Heart right ventricle (tissue), 16 donors: ENCODE results near the gene DIP2C. TPM values are rescaled to one million over a fixed set of nuclear protein-coding genes. Genes with fewer than 3 reads are reported as not detected.

Experiments used
- ATAC-seq, 8 donors: fragments of 200-7000 bp; cut with Tn5 transposase; one replicate each; pipeline ENCODE4 v1.9.1; 2020; ENCODE audit warnings: mild to moderate bottlenecking in 8 of 8, moderate library complexity in 8 of 8, moderate number of reproducible peaks in 1 of 8
- DNase-seq, 2 donors: peaks; one replicate each; pipeline ENCODE4 v3.0.0-alpha.2; 2020
- H3K27ac ChIP-seq, 10 donors: fragments of 200-600 bp; sonication (generic) in 2 of 10; one replicate each; pipeline versions ENCODE4 v1.5.0 to v1.8.0; 2020 to 2022; ENCODE audit warnings: mild to moderate bottlenecking in 3 of 10
- H3K27me3 ChIP-seq, 7 donors: fragments of 200-600 bp; one replicate each; pipeline ENCODE4 v1.8.0; 2021 to 2022; ENCODE audit warnings: mild to moderate bottlenecking in 2 of 7
- H3K36me3 ChIP-seq, 9 donors: fragments of 200-600 bp; sonication (generic) in 1 of 9; one replicate each; pipeline versions ENCODE4 v1.5.0 to v1.8.0; 2020 to 2022; ENCODE audit warnings: mild to moderate bottlenecking in 2 of 9
- H3K4me1 ChIP-seq, 9 donors: fragments of 200-600 bp; sonication (generic) in 1 of 9; one replicate each; pipeline versions ENCODE4 v1.5.0 to v1.8.0; 2020 to 2022; ENCODE audit warnings: mild to moderate bottlenecking in 4 of 9
- H3K4me3 ChIP-seq, 10 donors: fragments of 200-600 bp; sonication (generic) in 2 of 10; one replicate each; pipeline versions ENCODE4 v1.5.0 to v1.8.0; 2020 to 2022; ENCODE audit warnings: mild to moderate bottlenecking in 7 of 10, moderate library complexity in 2 of 10
- H3K9me3 ChIP-seq, 11 donors: fragments of 200-600 bp in 10 of 11; sonication (generic) in 2 of 11; one replicate each; pipeline versions ENCODE4 v1.5.0 to v1.8.0; 2013 to 2022; ENCODE audit warnings: mild to moderate bottlenecking in 2 of 11, control low read depth in 1 of 11, moderate library complexity in 1 of 11
- WGBS, 2 donors: extraction: QIAGEN DNeasy Blood & Tissue Kit; methylation state at CpG; one replicate each; pipeline ENCODE4 v1.1.7; 2013; ENCODE audit warnings: inconsistent platforms in 1 of 2; 5-methylcytosine and 5-hydroxymethylcytosine counted together
- intact Hi-C, 10 donors: fragments of 100-400 bp; cut with DNase I; formaldehyde crosslinking; loops; one replicate each; pipeline versions ENCODE4 v1.11.1 to v1.14.2; 2022
- polyA plus RNA-seq, 2 donors: library from polyadenylated mRNA; stranded (reverse); fragments of 200-250 nt; gene quantifications; one replicate each; pipeline ENCODE4 v1.2.3, GENCODE V29; 2013
- total RNA-seq, 10 donors: library from RNA; stranded (reverse); fragmentation: NEBNext Ultra II Directional in 3 of 10; extraction: Animal tissue kit (Norgen Biotek cat#: 25700) in 3 of 10; gene quantifications; one replicate each; pipeline versions ENCODE4 v1.2.1 to v1.2.4, GENCODE V29; 2021 to 2023
- TF ChIP-seq, protein P1 (sequence below), 9 donors: fragments of 200-600 bp; sonication (generic) in 2 of 9; IDR thresholded peaks; one replicate each; pipeline versions ENCODE4 v1.5.0 to v1.8.0; 2021 to 2022; ENCODE audit warnings: antibody characterized with exemption in 9 of 9, mild to moderate bottlenecking in 5 of 9, moderate library complexity in 1 of 9
- donor health status: Arrhythmogenic right ventricular cardiomyopathy.
- donor health status: ischemic (EF 13 %, LVEDD 7.1; RV severe dilation, severe dysfunction).
- donor health status: healthy with polysubstance abuse.
- donor health status: DM: no; HTN: yes; CAD: no.
- donor health status: DM: no; HTN: no; CAD: no.
- donor health status: ischemic (EF 25% LVEDD 6.9; RV normal size, moderate dysfunction).
- donor health status: ischemic (EF 25% LVEDD 5.7; RV mildly dilated, moderate dysfunction).
- donor health status: healthy.
- donor health status: DM: yes; HTN: yes; CAD: no.
- donor health status: Ischemic cardiomyopathy.
- donor health status: ischemic (EF 35%, LVEDD 5.7; RV mildly dilated, moderate dysfunction).
- donor health status: nonischemic (EF 11% LVEDD 7.7; RV severe dilation, severe dysfunction).
- donor health status: DM: yes; HTN: yes; CAD: no.
- donor health status: PGD.
- donor health status: ischemic (EF 29% LVEDD 5.4; RV normal size, mild dysfunction).
- donor health status: nonischemic (EF 23%, LVEDD 6.1; RV moderate dilation, normal function).

The DIP2C gene
- total and polyA plus RNA-seq, 12 donors = 7.1 to 48.2 (median 33.7) TPM

DNA sequence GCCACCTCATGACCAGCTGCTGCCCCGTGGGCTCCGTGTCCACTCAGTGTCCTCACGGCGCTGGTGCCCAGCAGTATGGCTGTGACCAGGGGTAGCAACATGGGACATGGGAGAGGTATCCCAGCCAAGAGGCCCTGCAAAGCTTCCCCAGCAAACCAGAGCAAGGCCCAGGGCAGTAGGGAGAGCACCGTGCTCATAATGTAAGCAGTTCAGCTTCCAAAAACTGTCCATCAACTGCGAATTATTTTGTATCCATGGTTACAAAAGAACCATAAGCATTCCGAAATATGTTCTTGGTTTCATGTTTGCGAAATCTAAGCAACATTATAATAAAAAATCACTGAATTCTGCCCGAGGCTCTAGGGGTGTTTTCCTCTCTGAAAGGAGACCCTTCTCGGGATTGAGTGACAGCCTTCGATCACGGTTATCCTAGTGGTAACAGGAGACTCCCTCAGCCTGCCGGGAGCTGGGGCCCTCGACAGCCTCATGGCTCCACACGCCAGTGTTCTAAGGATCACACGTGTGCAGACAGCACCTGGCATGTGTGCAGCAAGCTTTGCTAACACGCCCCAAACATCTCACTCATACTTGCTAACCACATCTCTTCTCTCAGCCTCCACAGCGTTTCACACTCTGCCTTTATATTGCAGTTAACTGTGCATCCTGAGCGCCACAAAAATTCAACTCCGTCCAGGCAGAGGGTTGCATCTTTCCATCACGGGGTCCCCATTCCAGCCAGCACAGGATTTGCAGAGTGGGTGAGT lies 117.6 kb downstream of the DIP2C start:
- intact Hi-C loops = no loop called here
- Histone ChIP-seq H3K27me3 (no peaks in the 10 kb centered on the region), H3K4me1 (peaks cover 0 to 23% (median 17%) of the 10 kb centered on the region in 9 donors), H3K36me3 (no peaks in the 10 kb centered on the region), H3K9me3 (peaks cover 0 to 14% (median 3%) of the 10 kb centered on the region in 11 donors), H3K4me3 (no peak overlapping the region), H3K27ac (no peak overlapping the region)
- ATAC-seq (no peak), DNase-seq (no peak)
- 89 to 92% methylated on average over 21 of the region's 21 CpGs for WGBS, 2 donors
- TF ChIP-seq, protein P1, sequence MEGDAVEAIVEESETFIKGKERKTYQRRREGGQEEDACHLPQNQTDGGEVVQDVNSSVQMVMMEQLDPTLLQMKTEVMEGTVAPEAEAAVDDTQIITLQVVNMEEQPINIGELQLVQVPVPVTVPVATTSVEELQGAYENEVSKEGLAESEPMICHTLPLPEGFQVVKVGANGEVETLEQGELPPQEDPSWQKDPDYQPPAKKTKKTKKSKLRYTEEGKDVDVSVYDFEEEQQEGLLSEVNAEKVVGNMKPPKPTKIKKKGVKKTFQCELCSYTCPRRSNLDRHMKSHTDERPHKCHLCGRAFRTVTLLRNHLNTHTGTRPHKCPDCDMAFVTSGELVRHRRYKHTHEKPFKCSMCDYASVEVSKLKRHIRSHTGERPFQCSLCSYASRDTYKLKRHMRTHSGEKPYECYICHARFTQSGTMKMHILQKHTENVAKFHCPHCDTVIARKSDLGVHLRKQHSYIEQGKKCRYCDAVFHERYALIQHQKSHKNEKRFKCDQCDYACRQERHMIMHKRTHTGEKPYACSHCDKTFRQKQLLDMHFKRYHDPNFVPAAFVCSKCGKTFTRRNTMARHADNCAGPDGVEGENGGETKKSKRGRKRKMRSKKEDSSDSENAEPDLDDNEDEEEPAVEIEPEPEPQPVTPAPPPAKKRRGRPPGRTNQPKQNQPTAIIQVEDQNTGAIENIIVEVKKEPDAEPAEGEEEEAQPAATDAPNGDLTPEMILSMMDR (IDR thresholded peaks at IDR 0.05) = no peak

DNA sequence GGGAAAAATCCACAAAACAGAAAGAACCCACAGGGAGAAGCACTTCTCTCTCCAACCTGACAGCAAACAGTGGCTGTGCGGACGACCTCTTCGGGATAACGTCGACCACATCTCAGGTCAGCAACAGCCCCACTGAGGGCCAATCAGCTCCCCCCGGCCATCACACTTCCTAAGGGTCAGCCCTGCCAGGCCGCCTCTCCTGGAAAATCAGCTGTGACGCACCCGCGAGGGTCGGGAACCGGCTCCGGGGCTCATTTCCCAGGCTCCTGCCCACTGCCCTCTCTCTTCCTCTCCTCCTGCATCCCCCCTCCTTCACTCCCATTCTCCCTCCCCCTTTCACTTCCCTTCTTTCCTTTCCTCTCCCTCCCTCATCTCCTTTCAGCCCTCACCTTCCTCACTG lies 118.3 kb downstream of the DIP2C start:
- no peak overlapping the region for H3K4me3 ChIP-seq
- ATAC-seq (no peak), DNase-seq (no peak)
- intact Hi-C loops = no loop called here
- H3K27ac ChIP-seq = no peak overlapping the region
- H3K4me1 ChIP-seq = peaks cover 0 to 17% (median 11%) of the 10 kb centered on the region in 9 donors
- H3K27me3 ChIP-seq = no peaks in the 10 kb centered on the region
- TF ChIP-seq, protein P1 (IDR thresholded peaks at IDR 0.05) = no peak
- peaks cover 0 to 14% (median 3%) of the 10 kb centered on the region in 11 donors for H3K9me3 ChIP-seq
- WGBS, 2 donors = 78 to 81% methylated on average over 13 of the region's 13 CpGs
- no peaks in the 10 kb centered on the region for H3K36me3 ChIP-seq

DNA sequence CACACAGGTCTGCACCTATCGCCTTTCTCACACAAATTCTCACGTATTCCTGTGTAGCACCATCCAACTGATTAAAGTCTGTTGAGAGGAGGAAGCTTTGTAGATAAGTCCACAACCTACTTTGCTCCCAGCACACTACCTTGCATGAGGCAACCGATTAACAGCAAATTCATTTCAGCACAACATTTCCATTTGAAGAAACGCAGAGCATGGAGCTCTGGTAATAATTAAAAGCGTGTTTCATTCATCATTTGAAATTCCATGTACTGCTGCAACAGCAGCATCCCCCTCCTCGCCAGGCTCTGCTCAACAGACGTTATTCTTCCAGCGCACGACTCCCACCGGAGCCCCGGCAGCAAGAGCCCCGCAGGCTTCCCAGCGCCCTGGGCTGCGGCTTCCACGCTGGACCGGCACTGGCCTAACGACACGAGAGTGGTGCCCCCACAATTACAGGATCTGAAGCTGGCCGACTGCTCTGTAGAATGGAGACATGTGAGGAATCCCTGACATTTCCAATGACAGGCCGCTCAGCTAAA lies 118.8 kb downstream of the DIP2C start:
- H3K4me1 ChIP-seq = peaks cover 0 to 12% (median 6%) of the 10 kb centered on the region in 9 donors
- H3K4me3 ChIP-seq = no peak overlapping the region
- H3K9me3 ChIP-seq = peaks cover 0 to 14% (median 3%) of the 10 kb centered on the region in 11 donors
- TF ChIP-seq, protein P1 (IDR thresholded peaks at IDR 0.05) = no peak
- ATAC-seq (no peak), DNase-seq (no peak)
- H3K27ac ChIP-seq = no peak overlapping the region
- H3K27me3 ChIP-seq = no peaks in the 10 kb centered on the region
- WGBS, 2 donors = 87 to 90% methylated on average over 20 of the region's 20 CpGs
- H3K36me3 ChIP-seq = no peaks in the 10 kb centered on the region
- intact Hi-C loops = no loop called here

DNA sequence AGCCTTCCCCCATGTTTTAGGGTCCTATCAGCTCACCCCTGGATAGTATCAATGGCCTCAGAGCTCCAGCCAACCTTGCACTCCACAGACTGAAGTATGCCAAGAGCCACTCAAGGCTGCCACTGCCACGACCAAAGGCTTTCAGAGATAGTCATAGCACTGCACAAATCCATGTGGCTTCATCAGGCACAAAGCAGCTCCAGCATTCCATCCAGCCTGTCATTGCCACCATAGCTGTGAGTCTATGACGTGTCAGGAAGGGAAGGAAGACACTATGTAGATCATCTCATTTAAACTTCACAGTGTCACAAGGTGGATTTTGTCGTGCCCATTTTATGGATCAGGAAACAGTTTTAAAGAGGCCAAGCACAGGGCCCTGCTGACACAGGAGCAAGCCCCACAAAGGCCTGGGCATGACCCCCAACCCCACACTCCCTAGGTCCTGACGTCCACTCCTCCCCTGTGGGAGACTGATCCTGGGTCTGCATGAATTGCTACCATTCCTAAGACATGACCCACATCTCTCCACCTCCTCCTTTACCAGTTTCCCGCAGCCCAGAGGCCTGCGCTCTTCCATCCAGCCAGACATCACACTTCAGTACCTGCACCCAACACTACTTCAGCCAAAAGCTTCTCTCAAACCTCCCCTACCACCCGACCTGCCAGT lies 119.4 kb downstream of the DIP2C start:
- TF ChIP-seq, protein P1 (IDR thresholded peaks at IDR 0.05) = no peak
- no peak overlapping the region for H3K4me3 ChIP-seq
- H3K36me3 ChIP-seq = no peaks in the 10 kb centered on the region
- no peaks in the 10 kb centered on the region for H3K27me3 ChIP-seq
- ATAC-seq (no peak), DNase-seq (no peak)
- peaks cover 0 to 10% (median under 1%) of the 10 kb centered on the region in 9 donors for H3K4me1 ChIP-seq
- intact Hi-C loops = loop anchor here in 1 of 10 donors (1.0 kb wide), 1 partner anchor 41 kb away; no protein-coding TSS in a partner anchor
- H3K27ac ChIP-seq = no peak overlapping the region
- peaks cover 0 to 14% (median 3%) of the 10 kb centered on the region in 11 donors for H3K9me3 ChIP-seq
- WGBS, 2 donors = 87 to 93% methylated on average over 7 of the region's 7 CpGs
